Kidney (tissue), 14 donors: ENCODE measurements around the gene FARP1. TPM values are rescaled to one million over a fixed set of nuclear protein-coding genes. Genes with fewer than 3 reads are reported as not detected.

Experiments
- DNase-seq, 5 donors: peaks; one replicate each; pipeline ENCODE4 v3.0.0-alpha.2; 2013 to 2020
- FAIRE-seq: peaks from 2 replicates; lab custom pipeline; 2012; peaks lifted over from hg19 to GRCh38; lab: Jason Lieb, UNC
- H3K27ac ChIP-seq, 2 donors: one replicate each; pipeline ENCODE4 v1.7.0; 2013; ENCODE audit warnings: low read depth in 2 of 2, low read length in 2 of 2, inconsistent platforms in 1 of 2
- H3K27me3 ChIP-seq: one replicate; pipeline ENCODE4 v1.7.1; 2013; ENCODE audit warnings: low read length, inconsistent platforms; ENCODE audit not compliant: control insufficient read depth, insufficient read depth
- H3K36me3 ChIP-seq, 3 donors: one replicate each; pipeline versions ENCODE4 v1.7.0 to v1.7.1; 2013; ENCODE audit warnings: low read length in 3 of 3, control low read depth in 1 of 3, inconsistent platforms in 1 of 3; ENCODE audit not compliant: insufficient read depth in 3 of 3, control insufficient read depth in 2 of 3
- H3K4me1 ChIP-seq, 3 donors: one replicate each; pipeline versions ENCODE4 v1.7.0 to v1.7.1; 2013; ENCODE audit warnings: low read length in 3 of 3, inconsistent platforms in 1 of 3, low read depth in 1 of 3; ENCODE audit not compliant: control insufficient read depth in 2 of 3, insufficient read depth in 2 of 3
- H3K4me3 ChIP-seq, 3 donors: one replicate each; pipeline versions ENCODE4 v1.7.0 to v1.8.1; 2013; ENCODE audit warnings: low read length in 3 of 3, control low read depth in 1 of 3, inconsistent platforms in 1 of 3
- H3K9ac ChIP-seq, 3 donors: one replicate each; pipeline versions ENCODE4 v1.7.0 to v1.7.1; 2013; ENCODE audit warnings: low read length in 3 of 3, control low read depth in 1 of 3, inconsistent platforms in 1 of 3
- H3K9me3 ChIP-seq, 3 donors: one replicate each; pipeline versions ENCODE4 v1.7.0 to v1.7.1; 2013; ENCODE audit warnings: low read length in 3 of 3, control low read depth in 1 of 3, inconsistent platforms in 1 of 3; ENCODE audit not compliant: control insufficient read depth in 2 of 3, insufficient read depth in 1 of 3
- CTCF ChIP-seq: IDR thresholded peaks from 3 replicates; pipeline ENCODE4 v1.5.1; 2012; ENCODE audit warnings: mild to moderate bottlenecking, moderate library complexity, borderline replicate concordance; ENCODE audit not compliant: insufficient read depth; ENCODE audit errors: extremely low read depth
- intact Hi-C: fragments of 100-400 bp; cut with DNase I; formaldehyde crosslinking; loops from one replicate; pipeline ENCODE4 v1.11.1; 2022
- polyA plus RNA-seq: library from polyadenylated mRNA; stranded (reverse); fragments of 350-450 nt; fragmentation: Illumina TruSeq; extraction: RNeasy Lipid Tissue Mini Kit (QIAGEN cat#74804); gene quantifications from one replicate; pipeline ENCODE4 v1.2.3, GENCODE V29; 2014; ENCODE audit warnings: low read depth, low replicate concordance; ENCODE audit not compliant: insufficient read depth
- total RNA-seq: library from RNA; stranded (reverse); fragmentation: NEBNext Ultra II Directional; extraction: Animal tissue kit (Norgen Biotek cat#: 25700); gene quantifications from one replicate; pipeline ENCODE4 v1.2.1, GENCODE V29; 2021
- donor health status: control.
- donor health status: control.
- donor health status: control.
- donor health status: control.
- donor health status: control.
- donor health status: DM: yes; HTN: yes; CAD: no.
- donor health status: Normal renal cell carcinoma (clear cell type).

Gene FARP1
- total and polyA plus RNA-seq, 2 donors from 2014 or later, result 123 to 229 TPM

GRCh38 chr13:98144027-98144741 is 1.3 kb downstream of the FARP1 start:
- intact Hi-C loops, result no loop called here
- no peak for FAIRE-seq
- no peaks in the 10 kb centered on the region for H3K27me3 ChIP-seq

GRCh38 chr13:98144801-98145350 is 2.0 kb downstream of the FARP1 start:
- Histone ChIP-seq H3K36me3 (no peaks in the 10 kb centered on the region), H3K27me3 (no peaks in the 10 kb centered on the region), H3K9me3 (no peaks in the 10 kb centered on the region), H3K27ac (peak overlapping the region; percentile 34 to 68), H3K4me3 (peak overlapping the region; percentile 73 to 82 (median 82)), H3K4me1 (peaks cover 0 to 13% (median 8%) of the 10 kb centered on the region in 3 donors), H3K9ac (peak overlapping the region; percentile 76 to 98 (median 80))
- peak; percentile 14 for TF ChIP-seq CTCF
- peak in 4 of 5 donors; percentile 62 to 78 (median 68) for DNase-seq
- no peak for FAIRE-seq
- intact Hi-C loops, result no loop called here

More at GRCh38 chr13:98144027-98144741, 1.3 kb downstream of the FARP1 start:
- peak overlapping the region; percentile 68 to 83 for H3K27ac ChIP-seq
- peak overlapping the region; percentile 76 to 98 (median 80) for H3K9ac ChIP-seq
- H3K4me3 ChIP-seq, result peak overlapping the region; percentile 73 to 82 (median 82)
- no peak for TF ChIP-seq CTCF
- peak in 4 of 5 donors; percentile 39 to 75 (median 64) for DNase-seq
- no peaks in the 10 kb centered on the region for H3K9me3 ChIP-seq
- peaks cover 0 to 13% (median 8%) of the 10 kb centered on the region in 3 donors for H3K4me1 ChIP-seq
- H3K36me3 ChIP-seq, result no peaks in the 10 kb centered on the region

- no peak overlapping the region for H3K27ac ChIP-seq
- DNase-seq, result peak in 3 of 5 donors; percentile 31 to 51 (median 48)
- intact Hi-C loops, result no loop called here
- no peaks in the 10 kb centered on the region for H3K36me3 ChIP-seq
- no peak for TF ChIP-seq CTCF
- no peak overlapping the region for H3K4me3 ChIP-seq
- no peaks in the 10 kb centered on the region for H3K27me3 ChIP-seq
- FAIRE-seq, result no peak
- peaks cover 0 to 18% (median 6%) of the 10 kb centered on the region in 3 donors for H3K4me1 ChIP-seq
- H3K9me3 ChIP-seq, result no peaks in the 10 kb centered on the region
- peak overlapping the region in 1 of 3 donors; percentile 22 for H3K9ac ChIP-seq
Measured at GRCh38 chr13:98147521-98147920, 4.6 kb downstream of the FARP1 start.
